CD4-positive, CD25-positive, alpha-beta regulatory T cell (primary cell): ENCODE results near the gene CAPN8. TPM values are rescaled to one million over a fixed set of nuclear protein-coding genes. Genes with fewer than 3 reads are reported as not detected.
A peak's percentile ranks its signal among the peaks of the same experiment; 100 is the strongest.

Experiments used
- ATAC-seq, 2 donors: fragments of 150-1000 bp; cut with Tn5 transposase; one replicate each; pipeline ENCODE4 v1.10.0; 2021; ENCODE audit warnings: low read depth in 2 of 2, moderate number of reproducible peaks in 2 of 2, moderate library complexity in 1 of 2
- DNase-seq, 3 donors: peaks; one replicate each; pipeline versions ENCODE4 v3.0.0 to v3.0.0-alpha.2; 2012 to 2022; ENCODE audit warnings: mixed read lengths in 1 of 3
- H3K27ac ChIP-seq: one replicate; pipeline ENCODE4 v1.7.0; 2013; ENCODE audit warnings: mild to moderate bottlenecking, low read length; ENCODE audit not compliant: insufficient read depth, poor library complexity, severe bottlenecking
- H3K27me3 ChIP-seq: one replicate; pipeline ENCODE4 v1.7.0; 2013; ENCODE audit warnings: low read length; ENCODE audit not compliant: control insufficient read depth, insufficient read depth
- H3K36me3 ChIP-seq: one replicate; pipeline ENCODE4 v1.7.0; 2013; ENCODE audit warnings: mild to moderate bottlenecking, low read length, moderate library complexity; ENCODE audit not compliant: control insufficient read depth, insufficient read depth
- H3K4me1 ChIP-seq: 2 replicates; pipeline ENCODE4 v1.7.0; 2013; ENCODE audit warnings: mild to moderate bottlenecking, low read length; ENCODE audit not compliant: insufficient read depth, control insufficient read depth, poor library complexity, severe bottlenecking
- H3K4me3 ChIP-seq: one replicate; pipeline ENCODE4 v1.7.0; 2013; ENCODE audit warnings: low read depth, mild to moderate bottlenecking, low read length, moderate library complexity
- H3K9me3 ChIP-seq, 2 experiments: 1 replicate in 1 of 2; 2 replicates in 1 of 2; pipeline ENCODE4 v1.7.0; 2013; ENCODE audit warnings: low read length in 2 of 2, mild to moderate bottlenecking in 1 of 2, moderate library complexity in 1 of 2; ENCODE audit not compliant: control insufficient read depth in 2 of 2
- H3K27ac Mint-ChIP-seq, 3 donors: one replicate each; pipeline ENCODE4 v1.8.0; 2020 to 2022; ENCODE audit warnings: mild to moderate bottlenecking in 3 of 3, mixed read lengths in 3 of 3, moderate library complexity in 2 of 3
- H3K27me3 Mint-ChIP-seq: one replicate; pipeline ENCODE4 v1.8.0; 2022; ENCODE audit warnings: mild to moderate bottlenecking, mixed read lengths
- H3K36me3 Mint-ChIP-seq: one replicate; pipeline ENCODE4 v1.8.0; 2020; ENCODE audit warnings: mixed read lengths
- H3K4me1 Mint-ChIP-seq, 4 donors: one replicate each; pipeline ENCODE4 v1.8.0; 2020 to 2022; ENCODE audit warnings: mixed read lengths in 4 of 4, mild to moderate bottlenecking in 1 of 4
- H3K4me3 Mint-ChIP-seq, 4 donors: one replicate each; pipeline ENCODE4 v1.8.0; 2020 to 2022; ENCODE audit warnings: mild to moderate bottlenecking in 4 of 4, mixed read lengths in 4 of 4, moderate library complexity in 3 of 4
- H3K9me3 Mint-ChIP-seq, 7 donors: one replicate each; pipeline ENCODE4 v1.8.0; 2020 to 2022; ENCODE audit warnings: mixed read lengths in 7 of 7, mild to moderate bottlenecking in 3 of 7, moderate library complexity in 2 of 7
- polyA plus RNA-seq, 4 donors: library from polyadenylated mRNA; unstranded; fragments of 300-500 nt; fragmentation: Illumina TruSeq; gene quantifications; one replicate each; pipeline ENCODE4 v1.2.3, GENCODE V29; 2021
- total RNA-seq: library from RNA; stranded (reverse); gene quantifications from one replicate; pipeline ENCODE4 v1.2.3, GENCODE V29; 2022

Gene CAPN8
- total and polyA plus RNA-seq, 5 donors from 2014 or later = 0.12 to 1.1 (median 0.49) TPM; not detected in 1

- no peaks in the 10 kb centered on the region for H3K4me1 ChIP-seq
- H3K27me3 Mint-ChIP-seq = no peaks in the 10 kb centered on the region
- ATAC-seq (no peak), DNase-seq (no peak)
- H3K4me3 ChIP-seq = no peak overlapping the region
- H3K9me3 ChIP-seq = no peaks in the 10 kb centered on the region
- H3K4me3 Mint-ChIP-seq = no peak overlapping the region
- no peak overlapping the region for H3K27ac Mint-ChIP-seq
- no peaks in the 10 kb centered on the region for H3K27me3 ChIP-seq
- no peak overlapping the region for H3K27ac ChIP-seq
- H3K36me3 ChIP-seq = no peaks in the 10 kb centered on the region
- H3K4me1 Mint-ChIP-seq = no peaks in the 10 kb centered on the region
- no peaks in the 10 kb centered on the region for H3K36me3 Mint-ChIP-seq
- H3K9me3 Mint-ChIP-seq = peaks cover 0 to 2% (median 0%) of the 10 kb centered on the region in 7 donors
Measured at GRCh38 chr1:223542831-223543230, 122.7 kb downstream of the CAPN8 start.

- Histone ChIP-seq H3K9me3 (no peaks in the 10 kb centered on the region), H3K4me3 (no peak overlapping the region), H3K36me3 (no peaks in the 10 kb centered on the region), H3K27me3 (no peaks in the 10 kb centered on the region), H3K27ac (no peak overlapping the region), H3K4me1 (no peaks in the 10 kb centered on the region)
- Mint-ChIP-seq H3K4me3 (no peak overlapping the region), H3K9me3 (peaks cover 0 to 2% (median 0%) of the 10 kb centered on the region in 7 donors), H3K4me1 (no peaks in the 10 kb centered on the region), H3K27ac (no peak overlapping the region), H3K27me3 (peaks cover 2% of the 10 kb centered on the region), H3K36me3 (no peaks in the 10 kb centered on the region)
- ATAC-seq (no peak), DNase-seq (no peak)
Measured at GRCh38 chr1:223540485-223541106, 124.9 kb downstream of the CAPN8 start.

GRCh38 chr1:223539750-223540149, 125.8 kb downstream of the CAPN8 start:
- H3K9me3 ChIP-seq = no peaks in the 10 kb centered on the region
- H3K36me3 ChIP-seq = no peaks in the 10 kb centered on the region
- Mint-ChIP-seq H3K27me3 (peaks cover 6% of the 10 kb centered on the region), H3K4me1 (no peaks in the 10 kb centered on the region), H3K4me3 (no peak overlapping the region), H3K9me3 (peaks cover 0 to 2% (median 0%) of the 10 kb centered on the region in 7 donors), H3K27ac (no peak overlapping the region), H3K36me3 (no peaks in the 10 kb centered on the region)
- ATAC-seq = no peak
- no peak for DNase-seq
- no peaks in the 10 kb centered on the region for H3K4me1 ChIP-seq
- no peak overlapping the region for H3K27ac ChIP-seq
- H3K4me3 ChIP-seq = no peak overlapping the region
- H3K27me3 ChIP-seq = no peaks in the 10 kb centered on the region

- H3K9me3 ChIP-seq = no peaks in the 10 kb centered on the region
- H3K27me3 Mint-ChIP-seq = peaks cover 6% of the 10 kb centered on the region
- H3K4me1 ChIP-seq = no peaks in the 10 kb centered on the region
- no peaks in the 10 kb centered on the region for H3K36me3 Mint-ChIP-seq
- no peaks in the 10 kb centered on the region for H3K4me1 Mint-ChIP-seq
- no peak overlapping the region for H3K27ac ChIP-seq
- no peaks in the 10 kb centered on the region for H3K36me3 ChIP-seq
- H3K4me3 Mint-ChIP-seq = no peak overlapping the region
- H3K4me3 ChIP-seq = no peak overlapping the region
- H3K9me3 Mint-ChIP-seq = peaks cover 0 to 2% (median 0%) of the 10 kb centered on the region in 7 donors
- no peaks in the 10 kb centered on the region for H3K27me3 ChIP-seq
- ATAC-seq = no peak
- no peak for DNase-seq
- H3K27ac Mint-ChIP-seq = no peak overlapping the region
Measured at GRCh38 chr1:223538981-223539380, 126.5 kb downstream of the CAPN8 start.

GRCh38 chr1:223535319-223535718, 130.2 kb downstream of the CAPN8 start:
- H3K4me1 ChIP-seq = no peaks in the 10 kb centered on the region
- no peaks in the 10 kb centered on the region for H3K9me3 ChIP-seq
- no peaks in the 10 kb centered on the region for H3K36me3 ChIP-seq
- Mint-ChIP-seq H3K4me3 (no peak overlapping the region), H3K36me3 (no peaks in the 10 kb centered on the region), H3K27me3 (peaks cover 10% of the 10 kb centered on the region), H3K27ac (no peak overlapping the region), H3K4me1 (no peaks in the 10 kb centered on the region), H3K9me3 (peaks cover 0 to 2% (median 0%) of the 10 kb centered on the region in 7 donors)
- ATAC-seq (no peak), DNase-seq (no peak)
- no peak overlapping the region for H3K4me3 ChIP-seq
- H3K27ac ChIP-seq = no peak overlapping the region
- H3K27me3 ChIP-seq = no peaks in the 10 kb centered on the region

GRCh38 chr1:223534677-223535076, 130.8 kb downstream of the CAPN8 start:
- H3K36me3 Mint-ChIP-seq = no peaks in the 10 kb centered on the region

GRCh38 chr1:223533708-223534107, 131.8 kb downstream of the CAPN8 start:
- Mint-ChIP-seq H3K4me1 (no peaks in the 10 kb centered on the region), H3K9me3 (peaks cover 0 to 2% (median 0%) of the 10 kb centered on the region in 7 donors), H3K4me3 (no peak overlapping the region), H3K27me3 (peaks cover 10% of the 10 kb centered on the region), H3K36me3 (no peaks in the 10 kb centered on the region), H3K27ac (no peak overlapping the region)
- Histone ChIP-seq H3K27ac (no peak overlapping the region), H3K36me3 (no peaks in the 10 kb centered on the region), H3K27me3 (peaks cover 4% of the 10 kb centered on the region), H3K9me3 (no peaks in the 10 kb centered on the region), H3K4me3 (no peak overlapping the region), H3K4me1 (no peaks in the 10 kb centered on the region)
- DNase-seq = no peak
- no peak for ATAC-seq

More at GRCh38 chr1:223534677-223535076, 130.8 kb downstream of the CAPN8 start:
- H3K27me3 Mint-ChIP-seq = peaks cover 10% of the 10 kb centered on the region
- DNase-seq (no peak), ATAC-seq (no peak)
- H3K4me1 Mint-ChIP-seq = no peaks in the 10 kb centered on the region
- Histone ChIP-seq H3K4me1 (no peaks in the 10 kb centered on the region), H3K4me3 (no peak overlapping the region), H3K27me3 (no peaks in the 10 kb centered on the region), H3K36me3 (no peaks in the 10 kb centered on the region), H3K27ac (no peak overlapping the region), H3K9me3 (no peaks in the 10 kb centered on the region)
- peak overlapping the region in 1 of 3 donors; percentile 18 for H3K27ac Mint-ChIP-seq
- H3K9me3 Mint-ChIP-seq = peaks cover 0 to 2% (median 0%) of the 10 kb centered on the region in 7 donors
- H3K4me3 Mint-ChIP-seq = no peak overlapping the region

- Mint-ChIP-seq H3K27ac (peak overlapping the region in 1 of 3 donors; percentile 22), H3K36me3 (no peaks in the 10 kb centered on the region), H3K4me1 (peaks cover 0 to 2% (median 0%) of the 10 kb centered on the region in 4 donors), H3K27me3 (peaks cover 10% of the 10 kb centered on the region), H3K4me3 (no peak overlapping the region), H3K9me3 (peaks cover 0 to 11% (median 0%) of the 10 kb centered on the region in 7 donors)
- peaks cover 0 to 4% of the 10 kb centered on the region in 2 experiments for H3K9me3 ChIP-seq
- H3K27ac ChIP-seq = no peak overlapping the region
- H3K4me1 ChIP-seq = no peaks in the 10 kb centered on the region
- peaks cover 6% of the 10 kb centered on the region for H3K27me3 ChIP-seq
- no peak overlapping the region for H3K4me3 ChIP-seq
- no peaks in the 10 kb centered on the region for H3K36me3 ChIP-seq
- ATAC-seq = no peak
- DNase-seq = peak in 1 of 3 donors; percentile 50
Measured at GRCh38 chr1:223531742-223532341, 133.7 kb downstream of the CAPN8 start.
